HG02852 (cell line): ENCODE measurements around the gene TMEM63B.
"Not testable (repeated sequence)": the region's sequence is repeated elsewhere in the genome, so short reads cannot be mapped to it uniquely, and the experiment has no call there.

Experiments used
- ATAC-seq: cut with Tn5 transposase; IDR thresholded peaks from one replicate; pipeline ENCODE4 v1.9.1; 2021; ENCODE audit warnings: mild to moderate bottlenecking, moderate library complexity; ENCODE audit not compliant: unreplicated experiment

The TMEM63B gene

GRCh38 chr6:44142835-44143234 lies 15.5 kb downstream of the TMEM63B start:
- no peak for ATAC-seq

- ATAC-seq = no peak
These were observed 16.4 kb downstream of the TMEM63B start for GRCh38 chr6:44143731-44144130.

DNA sequence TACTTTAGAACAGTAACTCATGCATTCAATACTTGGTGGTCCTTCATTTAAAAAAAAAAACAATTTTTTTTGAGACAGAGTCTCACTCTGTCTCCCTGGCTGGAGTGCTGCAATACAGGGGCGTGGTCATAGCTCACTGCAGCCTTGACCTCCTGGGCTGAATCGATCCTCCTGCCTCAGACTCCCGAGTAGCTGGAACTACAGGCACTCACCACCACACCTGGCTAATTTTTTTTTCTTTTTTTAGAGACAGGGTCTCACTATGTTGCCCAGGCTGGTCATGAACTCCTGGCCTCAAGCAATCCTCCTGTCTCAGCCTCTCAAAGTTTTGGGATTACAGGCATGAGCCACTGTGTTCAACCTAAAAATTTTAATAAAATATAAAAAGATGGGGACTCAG lies 17.2 kb downstream of the TMEM63B start:
- not testable (repeated sequence) for ATAC-seq

DNA sequence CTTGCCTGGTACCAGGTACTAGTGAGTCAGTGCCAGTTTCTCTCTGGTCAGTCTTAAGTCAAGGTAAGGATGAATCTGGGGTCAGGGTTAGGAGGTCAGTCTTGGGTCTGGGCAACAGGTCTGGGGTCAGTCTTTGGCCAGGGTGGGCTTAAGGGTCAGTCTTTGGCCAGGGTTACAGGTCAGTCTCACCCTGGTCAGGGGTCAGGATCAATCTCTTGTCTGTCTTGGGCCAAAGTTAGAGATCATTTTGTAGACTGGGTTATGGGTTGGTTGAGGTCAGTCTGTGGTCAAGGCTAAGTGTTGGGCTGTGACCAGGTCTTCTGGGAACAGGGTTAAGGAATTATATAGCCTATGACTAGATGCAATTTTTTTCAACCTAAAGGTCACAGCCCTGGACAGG lies 18.5 kb downstream of the TMEM63B start:
- no peak for ATAC-seq

- ATAC-seq = no peak
These were observed 19.3 kb downstream of the TMEM63B start for GRCh38 chr6:44146685-44147084.

DNA sequence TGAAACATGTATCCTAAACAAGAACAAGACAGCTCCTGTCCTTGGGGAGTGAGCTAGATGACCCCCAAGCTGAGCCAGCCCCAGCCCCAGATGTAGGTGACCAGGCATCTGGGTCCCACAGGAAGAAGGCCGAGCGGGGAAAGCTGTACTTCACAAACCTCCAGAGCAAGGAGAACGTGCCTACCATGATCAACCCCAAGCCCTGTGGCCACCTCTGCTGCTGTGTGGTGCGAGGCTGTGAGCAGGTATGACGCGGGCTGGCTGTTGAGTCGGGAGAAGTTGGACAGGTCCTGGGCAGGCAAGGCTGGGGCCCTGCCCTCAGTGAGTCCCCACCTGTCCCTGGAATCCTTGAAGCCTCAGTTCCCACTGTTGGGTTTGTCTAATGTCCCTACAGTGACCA lies 19.9 kb downstream of the TMEM63B start:
- ATAC-seq = no peak

- no peak for ATAC-seq
These were observed 21.0 kb downstream of the TMEM63B start for GRCh38 chr6:44148306-44148705.

- ATAC-seq = no peak
These were observed 22.1 kb downstream of the TMEM63B start for GRCh38 chr6:44149369-44150012.

DNA sequence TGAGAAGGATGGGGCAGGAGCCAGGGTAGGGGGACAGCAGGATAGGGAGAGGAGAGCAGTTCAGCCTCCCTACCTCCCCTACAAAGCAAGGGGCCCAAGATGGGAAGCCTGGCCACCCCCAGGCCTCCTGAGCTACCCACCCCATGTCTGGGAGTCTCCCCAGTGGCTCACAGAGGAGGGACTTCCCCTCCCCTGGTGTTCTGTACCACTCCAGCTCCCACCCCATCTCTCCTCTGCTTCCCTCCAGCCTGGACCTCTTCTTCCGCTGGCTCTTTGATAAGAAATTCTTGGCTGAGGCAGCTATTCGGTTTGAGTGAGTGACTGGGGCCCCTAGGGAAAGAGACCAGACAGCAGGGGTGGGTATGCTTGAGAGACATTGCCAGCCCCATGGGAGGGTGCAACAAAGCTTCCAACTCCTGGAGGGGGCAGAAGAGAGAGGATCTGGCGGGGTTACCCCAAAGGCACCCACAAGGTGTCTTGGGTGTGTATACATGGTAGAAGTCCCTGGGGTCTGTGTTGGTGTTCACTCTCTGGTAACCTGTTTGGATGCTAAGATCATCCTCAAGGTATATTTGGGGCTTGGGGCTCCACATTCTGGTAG lies 23.1 kb downstream of the TMEM63B start:
- ATAC-seq = no peak

DNA sequence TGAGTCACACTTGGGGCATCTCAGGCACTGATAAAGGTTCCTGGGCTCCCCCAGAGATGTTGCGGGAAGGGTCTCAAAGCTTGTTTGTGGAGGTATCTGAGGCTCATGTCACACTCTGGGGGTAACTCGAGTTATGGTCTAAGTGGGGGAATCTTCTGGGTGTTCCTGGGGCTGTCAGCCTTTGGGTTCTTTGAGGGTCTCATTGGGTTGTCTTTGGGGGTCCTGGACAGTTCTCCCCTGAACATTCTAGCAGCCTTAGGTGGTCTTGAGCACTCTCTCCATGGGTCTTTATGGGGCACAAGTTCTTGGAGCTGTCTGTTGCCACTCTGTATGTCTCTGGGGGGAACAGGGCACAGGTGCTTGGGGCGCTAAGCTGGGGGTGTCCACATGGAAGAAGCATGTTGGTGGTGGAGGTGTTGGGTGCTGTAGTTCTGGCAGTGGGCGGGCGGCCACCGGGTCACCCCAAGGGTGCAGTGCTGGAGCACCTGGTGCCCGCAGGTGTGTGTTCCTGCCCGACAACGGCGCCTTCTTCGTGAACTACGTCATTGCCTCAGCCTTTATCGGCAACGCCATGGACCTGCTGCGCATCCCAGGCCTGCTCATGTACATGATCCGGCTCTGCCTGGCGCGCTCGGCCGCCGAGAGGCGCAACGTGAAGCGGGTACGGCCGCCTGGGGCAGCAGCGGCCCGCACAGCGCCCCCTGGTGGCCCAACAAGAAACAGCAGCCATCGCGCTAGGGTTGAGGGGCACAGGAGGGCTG lies 24.2 kb downstream of the TMEM63B start:
- peak; percentile 72 for ATAC-seq

GRCh38 chr6:44152109-44152461 lies 24.7 kb downstream of the TMEM63B start:
- no peak for ATAC-seq

DNA sequence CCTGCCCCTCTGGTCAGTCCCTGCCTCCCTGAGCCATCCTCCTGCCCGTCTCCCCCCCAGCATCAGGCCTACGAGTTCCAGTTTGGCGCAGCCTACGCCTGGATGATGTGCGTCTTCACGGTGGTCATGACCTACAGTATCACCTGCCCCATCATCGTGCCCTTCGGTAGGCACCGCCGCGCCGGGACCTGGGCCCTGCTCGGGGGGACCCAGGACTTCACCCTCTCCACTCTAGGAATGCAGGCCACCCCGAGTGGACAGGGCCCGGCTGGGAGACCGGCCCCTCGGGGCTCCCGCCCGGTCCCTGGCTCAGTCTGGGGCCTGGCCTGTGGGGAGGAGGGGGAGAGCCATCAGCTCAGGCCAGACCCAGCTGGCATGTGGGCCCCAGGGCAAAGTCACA lies 25.2 kb downstream of the TMEM63B start:
- no peak for ATAC-seq

DNA sequence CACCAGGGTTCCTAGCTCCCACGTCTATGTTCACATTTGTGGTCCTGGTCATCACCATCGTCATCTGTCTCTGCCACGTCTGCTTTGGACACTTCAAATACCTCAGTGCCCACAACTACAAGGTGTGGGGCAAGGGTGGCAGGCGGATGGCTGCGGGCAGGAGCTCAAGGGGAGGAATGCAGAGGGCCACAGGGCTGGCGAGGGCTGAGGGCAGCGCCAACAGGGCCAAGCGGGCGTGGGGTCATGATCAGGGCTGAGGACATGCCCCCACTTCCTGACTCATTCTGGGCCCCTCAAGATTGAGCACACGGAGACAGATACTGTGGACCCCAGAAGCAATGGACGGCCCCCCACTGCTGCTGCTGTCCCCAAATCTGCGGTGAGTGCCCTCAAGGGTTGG lies 26.7 kb downstream of the TMEM63B start:
- no peak for ATAC-seq

DNA sequence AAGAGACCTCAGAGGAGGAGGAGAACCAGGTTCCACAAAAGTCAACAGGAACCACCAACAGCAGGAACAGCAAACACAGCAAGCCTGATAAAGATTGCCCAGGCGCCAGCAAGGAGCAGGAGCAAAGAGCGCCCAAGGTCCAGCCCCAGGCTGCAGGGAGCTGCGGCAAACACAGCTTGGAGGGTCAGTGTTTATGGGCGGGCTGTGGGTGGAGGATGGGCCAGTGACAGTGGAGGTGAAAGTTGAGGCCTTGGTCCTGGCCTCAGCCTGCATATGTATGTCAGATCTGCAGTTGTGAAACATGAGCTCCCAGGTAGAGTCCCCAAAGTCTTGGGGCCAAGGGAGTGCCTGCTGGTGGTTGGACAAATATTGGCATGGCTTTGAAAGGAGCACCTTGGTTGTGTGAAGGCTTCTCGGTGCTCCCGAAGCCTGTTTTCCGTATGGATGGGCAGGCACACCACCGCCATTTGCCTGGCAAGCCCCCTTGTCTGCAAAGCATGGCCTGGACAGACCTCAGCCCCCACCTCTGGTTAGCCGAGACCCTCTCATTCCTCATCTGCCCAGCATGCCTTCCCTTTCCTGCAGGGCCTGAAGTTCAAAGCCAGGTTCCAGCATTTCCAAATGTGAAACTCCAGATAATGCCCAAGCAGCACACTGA lies 29.3 kb downstream of the TMEM63B start:
- no peak for ATAC-seq

- ATAC-seq = no peak
These were observed 29.8 kb downstream of the TMEM63B start for GRCh38 chr6:44157152-44157521.

DNA sequence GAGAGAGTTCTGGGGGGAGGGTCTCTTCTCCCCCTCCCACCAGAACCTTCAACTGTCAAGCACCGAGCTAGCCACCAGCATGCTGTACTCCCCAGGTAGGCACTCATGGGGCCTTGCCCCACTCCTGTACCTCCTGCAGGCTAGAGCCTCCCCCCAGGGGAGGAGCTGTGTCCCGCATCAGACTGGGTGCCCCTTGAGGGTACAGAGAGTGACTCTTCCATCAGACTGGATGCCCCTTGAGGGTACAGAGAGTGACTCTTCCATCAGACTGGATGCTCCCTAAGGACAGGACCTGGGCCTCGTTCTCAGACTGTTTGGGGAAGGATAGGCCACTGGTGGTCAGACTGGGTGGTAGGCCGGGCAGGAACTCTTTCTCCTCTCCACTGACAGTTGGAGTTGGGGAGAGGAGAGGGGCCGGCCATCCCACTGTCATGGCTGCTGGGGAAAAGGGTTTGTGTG lies 31.4 kb downstream of the TMEM63B start, which contains the start of gene CAPN11:
TSS of gene CAPN11 (plus strand) at position 51 of the 459 bp plus-strand sequence. CDS start at position 80, 29 bp downstream.
- ATAC-seq = no peak

GRCh38 chr6:44161997-44162338 lies 34.6 kb downstream of the TMEM63B start:
- no peak for ATAC-seq

- no peak for ATAC-seq
These were observed 35.7 kb downstream of the TMEM63B start for GRCh38 chr6:44162876-44163625.

DNA sequence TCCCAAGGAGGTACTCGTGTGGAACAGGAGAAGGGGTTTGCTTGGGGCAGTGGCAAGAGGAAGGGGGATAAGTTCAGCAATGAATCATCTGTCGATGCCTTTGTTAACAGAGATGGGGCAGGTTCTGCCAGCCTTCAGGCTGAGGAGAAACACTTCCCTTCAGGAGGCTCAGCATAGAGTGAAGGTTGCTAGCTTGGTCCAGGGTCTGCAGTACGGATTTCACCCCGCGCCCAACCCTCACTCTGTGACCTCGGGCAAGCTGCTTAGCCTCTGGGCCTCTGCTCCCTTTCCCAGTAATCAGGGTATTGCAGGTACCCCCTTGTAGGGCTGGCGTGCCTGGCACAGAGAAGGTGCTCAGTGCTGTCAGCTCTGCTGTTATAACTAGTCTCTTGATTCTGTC lies 38.8 kb downstream of the TMEM63B start:
- no peak for ATAC-seq

GRCh38 chr6:44166591-44167184 lies 39.3 kb downstream of the TMEM63B start:
- no peak for ATAC-seq

DNA sequence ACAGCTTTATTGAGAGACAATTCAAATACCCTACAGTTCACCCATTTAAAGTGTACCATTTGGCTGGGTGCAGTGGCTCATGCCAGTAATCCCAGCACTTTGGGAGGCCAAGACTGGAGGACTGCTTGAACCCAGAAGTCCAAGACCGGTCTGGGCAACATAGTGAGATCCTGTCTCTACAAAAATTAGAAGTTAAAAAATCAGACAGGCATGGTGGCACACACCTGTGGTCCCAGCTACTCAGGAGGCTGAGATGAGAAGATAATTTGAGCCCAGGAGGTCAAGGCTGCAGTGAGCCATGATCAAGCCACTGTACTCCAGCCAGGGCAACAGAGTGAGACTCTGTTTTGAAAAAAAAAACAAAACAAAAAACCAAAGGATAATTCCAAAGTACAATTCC lies 40.2 kb downstream of the TMEM63B start:
- no peak for ATAC-seq
